Central memory CD4-positive, alpha-beta T cell (primary cell): ENCODE results near the gene ZBED5.
A peak's percentile ranks its signal among the peaks of the same experiment; 100 is the strongest.
"Not testable (repeated sequence)": the region's sequence is repeated elsewhere in the genome, so short reads cannot be mapped to it uniquely, and the experiment has no call there.

Source experiments
- DNase-seq: peaks from one replicate; pipeline ENCODE4 v3.0.0; 2022

The ZBED5 gene

GRCh38 chr11:10836884-10837283 lies 21.0 kb downstream of the ZBED5 start:
- DNase-seq = not testable (repeated sequence)

- DNase-seq = no peak
These were observed 28.7 kb downstream of the ZBED5 start for GRCh38 chr11:10829139-10829538.

GRCh38 chr11:10828402-10828801 lies 29.5 kb downstream of the ZBED5 start:
- DNase-seq = no peak

- no peak for DNase-seq
These were observed 33.0 kb downstream of the ZBED5 start for GRCh38 chr11:10824888-10825287.

GRCh38 chr11:10823152-10823579 lies 34.7 kb downstream of the ZBED5 start:
- DNase-seq = no peak

GRCh38 chr11:10822491-10822890 lies 35.4 kb downstream of the ZBED5 start:
- DNase-seq = not testable (repeated sequence)

GRCh38 chr11:10818594-10818993 lies 39.3 kb downstream of the ZBED5 start:
- no peak for DNase-seq

GRCh38 chr11:10813945-10814344 lies 43.9 kb downstream of the ZBED5 start:
- no peak for DNase-seq

- DNase-seq = no peak
These were observed 48.3 kb downstream of the ZBED5 start for GRCh38 chr11:10809373-10810160.

GRCh38 chr11:10808553-10809372 lies 49.1 kb downstream of the ZBED5 start, which contains the start of gene EIF4G2:
TSS of gene EIF4G2 (minus strand) at chr11:10808926.
- DNase-seq = peak; percentile 99

GRCh38 chr11:10808235-10808552 lies 49.7 kb downstream of the ZBED5 start:
- no peak for DNase-seq

- peak; percentile 48 for DNase-seq
These were observed 50.2 kb downstream of the ZBED5 start for GRCh38 chr11:10807493-10808234.

- no peak for DNase-seq
These were observed 51.6 kb downstream of the ZBED5 start for GRCh38 chr11:10806206-10806605.

- DNase-seq = no peak
These were observed 52.1 kb downstream of the ZBED5 start for GRCh38 chr11:10805741-10806140.

- DNase-seq = no peak
These were observed 54.2 kb downstream of the ZBED5 start for GRCh38 chr11:10803676-10804075.
